Bronchial epithelial cell (primary cell): Measurements from ENCODE around the gene SYTL2. TPM values are rescaled to one million over a fixed set of nuclear protein-coding genes. Genes with fewer than 3 reads are reported as not detected.
"Not testable (repeated sequence)": the region's sequence is repeated elsewhere in the genome, so short reads cannot be mapped to it uniquely, and the experiment has no call there.

ENCODE experiments used
- DNase-seq: peaks from one replicate; pipeline ENCODE4 v3.0.0-alpha.2; 2010; ENCODE audit warnings: low read depth
- FAIRE-seq: peaks from 2 replicates; lab custom pipeline; 2011; peaks lifted over from hg19 to GRCh38; lab: Jason Lieb, UNC
- H3K27me3 ChIP-seq: 2 replicates; pipeline ENCODE4 v1.5.1; 2011; ENCODE audit warnings: low read length; ENCODE audit not compliant: control insufficient read depth, insufficient read depth
- H3K36me3 ChIP-seq: 2 replicates; pipeline ENCODE4 v1.5.1; 2011; ENCODE audit warnings: low read length; ENCODE audit not compliant: control insufficient read depth, insufficient read depth
- H3K4me3 ChIP-seq: 2 replicates; pipeline ENCODE4 v1.5.1; 2011; ENCODE audit warnings: mild to moderate bottlenecking, low read depth, low read length, control low read depth
- total RNA-seq: library from RNA; depleted of rRNA; stranded (reverse); fragments of >200 nt; gene quantifications from 2 replicates; pipeline ENCODE4 v1.2.1, GENCODE V29; 2014
- TF ChIP-seq, protein P1 (sequence below): IDR thresholded peaks from 2 replicates; pipeline ENCODE4 v1.5.1; 2011; ENCODE audit warnings: mild to moderate bottlenecking, moderate library complexity, low read length, control low read depth, inconsistent platforms; ENCODE audit not compliant: insufficient read depth, severe bottlenecking

Gene SYTL2
- total RNA-seq, 1 donor from 2014 or later = 8.2 TPM

- TF ChIP-seq, protein P1, sequence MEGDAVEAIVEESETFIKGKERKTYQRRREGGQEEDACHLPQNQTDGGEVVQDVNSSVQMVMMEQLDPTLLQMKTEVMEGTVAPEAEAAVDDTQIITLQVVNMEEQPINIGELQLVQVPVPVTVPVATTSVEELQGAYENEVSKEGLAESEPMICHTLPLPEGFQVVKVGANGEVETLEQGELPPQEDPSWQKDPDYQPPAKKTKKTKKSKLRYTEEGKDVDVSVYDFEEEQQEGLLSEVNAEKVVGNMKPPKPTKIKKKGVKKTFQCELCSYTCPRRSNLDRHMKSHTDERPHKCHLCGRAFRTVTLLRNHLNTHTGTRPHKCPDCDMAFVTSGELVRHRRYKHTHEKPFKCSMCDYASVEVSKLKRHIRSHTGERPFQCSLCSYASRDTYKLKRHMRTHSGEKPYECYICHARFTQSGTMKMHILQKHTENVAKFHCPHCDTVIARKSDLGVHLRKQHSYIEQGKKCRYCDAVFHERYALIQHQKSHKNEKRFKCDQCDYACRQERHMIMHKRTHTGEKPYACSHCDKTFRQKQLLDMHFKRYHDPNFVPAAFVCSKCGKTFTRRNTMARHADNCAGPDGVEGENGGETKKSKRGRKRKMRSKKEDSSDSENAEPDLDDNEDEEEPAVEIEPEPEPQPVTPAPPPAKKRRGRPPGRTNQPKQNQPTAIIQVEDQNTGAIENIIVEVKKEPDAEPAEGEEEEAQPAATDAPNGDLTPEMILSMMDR = no peak
- no peaks in the 10 kb centered on the region for H3K27me3 ChIP-seq
- no peaks in the 10 kb centered on the region for H3K36me3 ChIP-seq
- FAIRE-seq = no peak
- DNase-seq = no peak
- H3K4me3 ChIP-seq = no peak overlapping the region
These were observed 137.5 kb downstream of the SYTL2 start for GRCh38 chr11:85673393-85673792.

- FAIRE-seq = no peak
These were observed 138.6 kb downstream of the SYTL2 start for GRCh38 chr11:85672105-85672902.

DNA sequence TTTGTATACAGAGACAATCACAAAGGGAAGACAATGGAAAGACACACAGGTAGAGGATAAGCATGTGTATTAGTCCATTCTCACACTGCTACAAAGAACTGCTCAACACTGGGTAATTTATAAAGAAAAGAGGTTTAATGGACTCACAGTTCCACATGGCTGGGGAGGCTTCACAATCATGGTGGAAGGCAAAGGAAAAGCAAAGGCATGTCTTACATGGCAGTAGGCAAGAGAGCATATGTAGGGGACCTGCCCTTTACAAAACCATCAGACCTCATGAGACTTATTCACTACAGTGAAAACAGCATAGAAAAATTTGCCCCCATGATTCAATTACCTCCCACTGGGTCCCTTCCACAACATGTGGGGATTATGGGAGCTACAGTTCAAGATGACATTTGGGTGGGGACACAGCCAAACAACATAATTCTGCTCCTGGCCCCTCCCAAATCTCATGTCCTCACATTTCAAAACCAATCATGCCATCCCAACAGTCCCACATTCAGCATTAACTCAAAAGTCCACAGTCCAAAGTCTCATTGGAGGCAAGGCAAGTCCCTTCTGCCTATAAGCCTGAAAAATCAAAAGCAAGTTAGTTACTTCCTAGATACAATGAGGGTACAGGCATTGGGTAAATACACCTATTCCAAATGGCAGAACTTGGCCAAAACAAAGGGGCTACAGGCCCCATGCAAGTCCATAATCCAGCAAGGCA lies 139.8 kb downstream of the SYTL2 start:
- H3K36me3 ChIP-seq, H3K27me3 ChIP-seq, DNase-seq, H3K4me3 ChIP-seq, FAIRE-seq: not testable (repeated sequence)

More at GRCh38 chr11:85672105-85672902, 138.6 kb downstream of the SYTL2 start:
- H3K27me3 ChIP-seq = no peaks in the 10 kb centered on the region
- no peaks in the 10 kb centered on the region for H3K36me3 ChIP-seq
- no peak overlapping the region for H3K4me3 ChIP-seq
- TF ChIP-seq, protein P1 = no peak
- DNase-seq = no peak

DNA sequence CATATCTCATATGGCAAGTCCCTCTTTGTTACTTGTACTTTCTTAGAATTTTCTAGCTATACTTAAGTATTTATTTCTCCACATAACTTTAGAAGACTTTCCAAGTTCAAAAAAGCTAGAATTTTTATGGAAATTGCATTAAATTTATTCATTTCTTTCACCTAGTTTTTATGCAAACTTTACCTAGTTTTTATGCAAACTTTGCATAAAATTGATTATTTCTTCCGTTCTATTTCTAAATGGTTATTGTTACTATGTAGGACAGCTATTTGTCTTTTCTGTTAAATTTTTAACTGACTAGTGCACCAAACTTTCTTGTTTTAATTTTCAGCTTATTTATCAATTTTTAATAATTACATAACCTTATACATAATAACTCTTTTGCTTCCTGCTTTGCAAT lies 142.8 kb downstream of the SYTL2 start:
- TF ChIP-seq, protein P1 = no peak
- DNase-seq (no peak), FAIRE-seq (no peak)

DNA sequence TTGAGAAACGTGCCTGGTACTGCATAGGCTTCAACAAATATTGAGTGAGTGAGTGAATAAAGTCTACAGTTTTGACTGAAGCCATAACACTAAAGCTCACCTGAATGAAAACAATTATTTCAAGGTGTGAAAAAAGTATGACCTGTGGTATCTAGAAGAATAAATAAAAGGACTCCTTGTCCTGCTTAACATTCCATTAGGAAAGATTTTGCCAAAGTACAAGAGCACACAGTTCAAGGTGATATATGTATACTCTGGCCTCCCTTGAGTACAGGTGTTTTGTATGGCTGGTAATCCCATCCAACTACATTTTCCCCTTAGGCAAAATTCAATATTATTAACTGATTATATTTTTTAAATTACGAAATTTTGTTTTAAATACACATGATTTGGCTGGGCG lies 144.3 kb downstream of the SYTL2 start:
- H3K27me3 ChIP-seq = no peaks in the 10 kb centered on the region
- no peak overlapping the region for H3K4me3 ChIP-seq
- FAIRE-seq (no peak), DNase-seq (no peak)
- peaks cover 1% of the 10 kb centered on the region for H3K36me3 ChIP-seq
- TF ChIP-seq, protein P1 = no peak

More for the DNA sequence above, 142.8 kb downstream of the SYTL2 start:
- Histone ChIP-seq H3K4me3 (no peak overlapping the region), H3K27me3 (no peaks in the 10 kb centered on the region), H3K36me3 (peaks cover 1% of the 10 kb centered on the region)

DNA sequence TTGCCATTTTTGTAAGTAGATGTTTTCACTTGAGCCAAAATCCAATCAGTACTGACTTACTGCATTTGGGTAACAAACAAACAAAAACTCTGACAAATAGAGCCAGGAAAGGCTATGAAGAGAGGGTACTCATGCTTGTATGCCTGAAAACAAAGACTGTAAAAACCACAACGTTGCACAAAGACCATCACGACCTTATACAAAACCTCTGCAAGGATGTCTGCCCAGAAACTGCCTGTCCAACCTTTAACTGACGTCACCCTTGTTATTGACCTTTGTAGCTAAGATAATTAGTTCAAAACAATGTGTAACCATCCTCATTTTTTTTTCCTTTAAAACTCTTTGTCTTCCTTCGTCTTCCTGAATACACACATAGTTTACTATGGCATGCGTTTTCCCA lies 145.2 kb downstream of the SYTL2 start:
- no peak for DNase-seq
- no peak overlapping the region for H3K4me3 ChIP-seq
- no peaks in the 10 kb centered on the region for H3K27me3 ChIP-seq
- H3K36me3 ChIP-seq = peaks cover 1% of the 10 kb centered on the region
- no peak for FAIRE-seq
- TF ChIP-seq, protein P1 = no peak
